ENCODE results near the gene SIGLEC1. TPM values are rescaled to one million over a fixed set of nuclear protein-coding genes. Genes with fewer than 3 reads are reported as not detected.
A peak's percentile ranks its signal among the peaks of the same experiment; 100 is the strongest.

The SIGLEC1 gene
- polyA plus RNA-seq, 6 donors from 2014 or later, result not detected

GRCh38 chr20:3686421-3686820 lies 26.0 kb downstream of the SIGLEC1 start:
- DNase-seq (no peak), ATAC-seq (ENCODE audit: low read depth in 2 of 2) (no peak)
- no peaks in the 10 kb centered on the region for H3K9me3 Mint-ChIP-seq
- H3K4me1 Mint-ChIP-seq, result peaks cover 0 to 7% (median under 1%) of the 10 kb centered on the region in 3 donors
- no peak overlapping the region for H3K27ac Mint-ChIP-seq
- peaks cover 20 to 46% (median 41%) of the 10 kb centered on the region in 3 donors for H3K27me3 Mint-ChIP-seq
- no peak overlapping the region for H3K4me3 Mint-ChIP-seq
- no peaks in the 10 kb centered on the region for H3K36me3 Mint-ChIP-seq

DNA sequence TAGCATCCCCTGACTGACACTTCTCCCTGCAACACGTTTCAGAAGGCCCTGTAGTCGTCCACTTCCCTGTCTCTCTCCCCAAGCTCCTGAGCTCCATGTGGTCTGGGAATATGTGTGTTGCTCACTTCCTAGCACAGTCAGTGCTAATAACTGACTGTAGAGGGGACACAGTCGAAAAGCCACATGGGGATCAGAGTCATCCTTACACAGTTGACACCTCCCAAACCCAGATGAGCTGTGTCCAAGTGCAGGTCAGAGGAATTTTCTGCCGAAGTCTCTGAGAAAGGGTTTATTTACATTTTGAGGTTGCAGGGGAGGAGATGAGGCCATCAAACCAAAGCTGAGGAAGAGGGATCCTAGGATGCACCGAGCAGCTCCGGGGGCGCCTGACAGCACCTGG lies 27.1 kb downstream of the SIGLEC1 start:
- DNase-seq (no peak), ATAC-seq (ENCODE audit: low read depth in 2 of 2) (no peak)
- no peaks in the 10 kb centered on the region for H3K9me3 Mint-ChIP-seq
- H3K4me3 Mint-ChIP-seq, result no peak overlapping the region
- H3K36me3 Mint-ChIP-seq, result no peaks in the 10 kb centered on the region
- H3K27me3 Mint-ChIP-seq, result peaks cover 26 to 57% (median 51%) of the 10 kb centered on the region in 3 donors
- H3K27ac Mint-ChIP-seq, result no peak overlapping the region
- H3K4me1 Mint-ChIP-seq, result peaks cover 4 to 10% (median 5%) of the 10 kb centered on the region in 3 donors

DNA sequence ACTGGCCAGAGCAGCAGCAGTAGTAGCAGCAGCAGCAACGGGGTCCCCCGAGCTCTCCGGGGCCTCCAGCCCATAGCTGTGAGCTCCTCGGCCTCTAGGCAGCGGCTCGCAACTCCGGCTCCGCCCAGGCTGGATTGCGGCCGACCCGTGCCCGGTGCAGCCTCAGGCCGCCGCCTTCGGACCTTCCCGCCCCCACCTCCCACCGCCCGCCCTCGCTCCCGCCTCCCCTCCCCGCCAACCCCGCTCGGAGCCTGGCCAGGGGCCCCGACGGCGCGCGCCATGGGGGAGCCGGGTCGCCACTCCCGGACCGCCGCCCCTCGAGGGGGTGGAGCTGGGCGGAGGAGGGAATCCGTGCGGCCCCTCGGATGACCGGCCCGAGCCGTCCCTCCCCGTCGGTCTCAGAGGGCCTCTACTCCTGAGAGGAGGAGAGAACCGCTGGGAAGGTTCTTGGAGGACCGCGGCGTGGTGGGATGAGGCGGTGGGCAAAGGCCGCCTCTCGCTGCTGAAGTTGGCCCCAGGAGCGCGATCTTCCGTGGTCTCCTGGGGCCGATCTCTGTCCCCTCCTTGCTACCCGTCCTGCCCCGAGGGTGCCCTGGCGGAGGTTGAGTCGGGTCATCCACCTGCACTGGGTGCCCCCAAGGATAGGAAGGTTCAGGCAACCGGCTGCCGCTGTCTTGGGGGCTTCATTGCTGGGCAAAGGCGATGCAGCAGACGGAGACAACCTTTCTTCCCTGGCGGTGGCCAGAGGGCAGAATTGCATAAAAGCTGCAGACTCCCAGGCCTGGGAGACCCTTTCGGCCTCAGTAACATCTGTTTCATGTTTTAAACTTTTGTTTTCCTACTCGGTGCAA lies 30.2 kb downstream of the SIGLEC1 start, which contains the start of gene ADAM33:
Gene ADAM33 (minus strand): TSS at position 80 of the 851 bp plus-strand sequence. CDS start 6 bp downstream, at position 74.
- Mint-ChIP-seq H3K36me3 (no peaks in the 10 kb centered on the region), H3K4me3 (peak within 1 kb of the TSS in 4 of 8 donors; percentile 30 to 51 (median 45)), H3K4me1 (peaks cover 4 to 5% (median 5%) of the 10 kb centered on the region in 3 donors), H3K27me3 (peaks cover 30 to 79% (median 79%) of the 10 kb centered on the region in 3 donors), H3K27ac (no peak within 1 kb of the TSS), H3K9me3 (no peaks in the 10 kb centered on the region)
- ATAC-seq (ENCODE audit: low read depth in 2 of 2), result no peak
- DNase-seq, result no peak

DNA sequence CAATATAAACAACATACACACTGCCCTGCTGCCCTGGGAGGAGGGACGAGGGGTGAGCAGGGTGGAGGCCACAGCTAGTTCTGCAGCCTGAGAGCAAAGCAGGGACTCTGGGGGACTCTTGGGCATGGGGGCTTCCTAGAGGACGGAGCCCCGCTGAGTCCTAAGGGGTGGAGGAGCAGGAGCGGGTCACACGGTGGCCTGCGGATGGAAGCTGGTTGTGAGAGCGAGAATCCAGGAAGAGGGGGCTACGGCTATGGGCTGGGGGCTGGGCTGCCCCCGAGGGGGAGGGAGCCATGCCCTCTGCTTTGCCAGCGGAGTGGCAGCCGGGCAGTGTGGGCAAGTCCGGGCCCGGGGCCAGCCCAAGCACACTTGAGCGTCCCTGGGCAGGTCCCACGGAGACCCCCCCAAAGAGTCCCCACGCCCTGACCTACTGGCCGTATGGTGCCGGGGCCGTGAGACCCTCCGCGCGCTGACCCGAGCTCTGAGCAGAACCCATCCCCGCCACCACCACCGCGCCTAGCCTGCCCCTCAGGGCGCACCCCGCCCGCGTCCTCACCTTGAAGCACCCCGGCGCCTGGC lies 31.0 kb downstream of the SIGLEC1 start:
- no peak for DNase-seq
- Mint-ChIP-seq H3K36me3 (no peaks in the 10 kb centered on the region), H3K4me3 (peak overlapping the region in 2 of 8 donors; percentile 43 to 51), H3K9me3 (no peaks in the 10 kb centered on the region), H3K4me1 (peaks cover 10 to 12% (median 10%) of the 10 kb centered on the region in 3 donors), H3K27me3 (peaks cover 34 to 79% (median 76%) of the 10 kb centered on the region in 3 donors), H3K27ac (no peak overlapping the region)
- no peak for ATAC-seq (ENCODE audit: low read depth in 2 of 2)

DNA sequence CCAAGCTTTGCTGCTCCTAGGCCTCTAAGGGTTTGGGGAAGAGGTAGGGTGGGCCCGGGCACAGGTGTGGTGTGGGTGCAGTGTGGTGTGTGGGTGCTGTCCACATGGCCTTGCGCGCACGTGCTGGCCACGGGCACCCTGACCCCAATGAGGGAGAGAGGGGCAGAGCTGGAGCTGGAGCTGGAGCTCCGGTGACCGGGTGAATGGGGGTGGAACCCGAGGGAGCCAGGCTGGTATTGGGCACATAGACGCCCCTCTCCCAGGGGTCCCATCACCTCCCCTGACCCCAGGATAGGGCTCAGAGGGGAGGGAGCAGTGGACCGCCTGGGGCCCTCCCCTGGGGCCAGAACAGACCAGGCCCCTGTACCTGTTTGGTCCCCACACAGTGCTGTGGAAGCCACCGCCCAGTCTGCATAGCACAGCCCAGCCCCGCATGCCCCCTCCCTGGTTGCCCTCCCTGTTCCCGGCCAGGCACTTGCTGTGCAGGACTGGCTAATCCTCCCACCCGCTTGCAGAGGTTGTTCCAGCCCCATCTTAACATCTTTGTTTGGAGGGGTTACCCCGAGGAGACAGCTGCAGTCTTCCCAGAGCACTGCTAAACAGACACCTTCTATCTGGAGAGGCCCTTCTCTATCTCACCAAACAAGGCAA lies 31.6 kb downstream of the SIGLEC1 start:
- H3K4me1 Mint-ChIP-seq, result peaks cover 10 to 12% (median 10%) of the 10 kb centered on the region in 3 donors
- peaks cover 31 to 78% (median 73%) of the 10 kb centered on the region in 3 donors for H3K27me3 Mint-ChIP-seq
- H3K36me3 Mint-ChIP-seq, result no peaks in the 10 kb centered on the region
- peak overlapping the region in 2 of 8 donors; percentile 43 to 51 for H3K4me3 Mint-ChIP-seq
- DNase-seq (no peak), ATAC-seq (ENCODE audit: low read depth in 2 of 2) (no peak)
- no peak overlapping the region for H3K27ac Mint-ChIP-seq
- no peaks in the 10 kb centered on the region for H3K9me3 Mint-ChIP-seq

GRCh38 chr20:3679749-3680700 lies 32.4 kb downstream of the SIGLEC1 start:
- no peak for DNase-seq
- Mint-ChIP-seq H3K36me3 (no peaks in the 10 kb centered on the region), H3K27me3 (peaks cover 34 to 78% (median 73%) of the 10 kb centered on the region in 3 donors), H3K27ac (no peak overlapping the region), H3K9me3 (no peaks in the 10 kb centered on the region), H3K4me3 (no peak overlapping the region), H3K4me1 (peaks cover 10 to 12% (median 10%) of the 10 kb centered on the region in 3 donors)
- no peak for ATAC-seq (ENCODE audit: low read depth in 2 of 2)

GRCh38 chr20:3678856-3679720 lies 33.3 kb downstream of the SIGLEC1 start:
- ATAC-seq (ENCODE audit: low read depth in 2 of 2) (no peak), DNase-seq (no peak)
- H3K4me3 Mint-ChIP-seq, result peak overlapping the region in 1 of 8 donors; percentile 20
- no peaks in the 10 kb centered on the region for H3K9me3 Mint-ChIP-seq
- peaks cover 33 to 79% (median 75%) of the 10 kb centered on the region in 3 donors for H3K27me3 Mint-ChIP-seq
- H3K4me1 Mint-ChIP-seq, result peaks cover 10 to 12% (median 10%) of the 10 kb centered on the region in 3 donors
- H3K27ac Mint-ChIP-seq, result no peak overlapping the region
- no peaks in the 10 kb centered on the region for H3K36me3 Mint-ChIP-seq

GRCh38 chr20:3678198-3678597 lies 34.2 kb downstream of the SIGLEC1 start:
- Mint-ChIP-seq H3K27ac (no peak overlapping the region), H3K9me3 (no peaks in the 10 kb centered on the region), H3K4me3 (peak overlapping the region in 1 of 8 donors; percentile 48), H3K4me1 (peaks cover 10 to 12% (median 10%) of the 10 kb centered on the region in 3 donors), H3K27me3 (peaks cover 28 to 78% (median 71%) of the 10 kb centered on the region in 3 donors), H3K36me3 (no peaks in the 10 kb centered on the region)
- ATAC-seq (ENCODE audit: low read depth in 2 of 2), result no peak
- DNase-seq, result no peak

GRCh38 chr20:3677733-3678132 lies 34.7 kb downstream of the SIGLEC1 start:
- H3K36me3 Mint-ChIP-seq, result no peaks in the 10 kb centered on the region
- DNase-seq (no peak), ATAC-seq (ENCODE audit: low read depth in 2 of 2) (no peak)
- H3K4me1 Mint-ChIP-seq, result peaks cover 10 to 16% (median 10%) of the 10 kb centered on the region in 3 donors
- H3K27me3 Mint-ChIP-seq, result peaks cover 32 to 80% (median 73%) of the 10 kb centered on the region in 3 donors
- H3K9me3 Mint-ChIP-seq, result no peaks in the 10 kb centered on the region
- H3K4me3 Mint-ChIP-seq, result no peak overlapping the region
- H3K27ac Mint-ChIP-seq, result no peak overlapping the region

DNA sequence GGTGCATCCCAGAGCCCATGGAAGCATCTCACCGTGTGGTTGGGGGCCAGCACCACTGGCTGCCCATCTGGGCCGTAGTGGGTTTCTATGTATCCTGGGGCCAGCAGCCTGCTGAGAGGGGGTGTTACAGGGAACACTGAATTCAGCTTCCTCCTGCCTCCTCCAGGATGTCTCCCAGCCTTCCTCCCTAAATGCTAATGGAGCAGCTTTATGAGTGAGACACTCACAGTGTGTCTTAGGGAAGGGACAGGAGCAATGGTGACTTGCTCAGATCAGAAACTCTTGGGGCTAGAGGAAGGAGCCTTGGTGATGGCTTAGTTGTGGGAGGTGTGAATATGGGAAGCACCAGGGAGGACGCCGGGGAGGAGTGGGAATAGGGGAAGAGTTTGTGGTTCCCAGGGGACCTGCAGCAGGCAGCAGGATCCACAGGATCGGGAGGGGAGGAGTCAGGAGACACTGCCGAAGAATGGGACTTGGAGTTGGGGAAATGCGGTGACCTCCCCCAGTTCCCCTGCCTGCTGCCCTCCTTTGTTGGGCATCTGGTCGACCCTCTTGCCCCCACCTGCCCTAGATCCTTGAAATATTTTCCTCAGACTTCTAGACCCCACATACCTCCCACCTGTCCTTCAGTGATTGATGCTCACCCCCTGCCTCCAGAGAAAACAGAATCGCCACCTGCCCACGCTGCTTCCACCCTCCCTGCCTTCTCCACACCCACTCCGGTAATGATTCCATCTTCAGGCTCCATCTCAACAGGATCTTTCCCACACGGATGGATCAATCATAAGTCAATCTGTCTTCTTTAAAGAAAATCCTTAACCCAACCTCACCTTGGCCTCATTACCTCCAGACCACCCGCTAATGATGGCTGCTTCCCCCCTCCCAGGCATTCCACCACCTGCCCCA lies 37.2 kb downstream of the SIGLEC1 start:
- ATAC-seq (ENCODE audit: low read depth in 2 of 2), result no peak

GRCh38 chr20:3674447-3674846 lies 38.0 kb downstream of the SIGLEC1 start:
- ATAC-seq (ENCODE audit: low read depth in 2 of 2), result no peak
- Mint-ChIP-seq H3K36me3 (no peaks in the 10 kb centered on the region), H3K27ac (no peak overlapping the region), H3K4me3 (peak overlapping the region in 1 of 8 donors; percentile 74), H3K9me3 (peaks cover 0 to 2% (median 0%) of the 10 kb centered on the region in 7 donors), H3K27me3 (peaks cover 23 to 81% (median 79%) of the 10 kb centered on the region in 3 donors), H3K4me1 (peaks cover 6 to 19% (median 11%) of the 10 kb centered on the region in 3 donors)
- no peak for DNase-seq

More for the DNA sequence above, 37.2 kb downstream of the SIGLEC1 start:
- Mint-ChIP-seq H3K27ac (peak overlapping the region in 1 of 6 donors; percentile 70), H3K4me1 (peaks cover 6 to 18% (median 11%) of the 10 kb centered on the region in 3 donors), H3K9me3 (peaks cover 0 to 2% (median 0%) of the 10 kb centered on the region in 7 donors), H3K4me3 (peak overlapping the region in 1 of 8 donors; percentile 55), H3K36me3 (no peaks in the 10 kb centered on the region), H3K27me3 (peaks cover 27 to 83% (median 79%) of the 10 kb centered on the region in 3 donors)
- no peak for DNase-seq
